Activated CD4-positive, alpha-beta T cell treated with anti-CD3 and anti-CD28 coated beads for 48 hours (primary cell): ENCODE measurements around the gene RABEPK.
"Not testable (repeated sequence)": the region's sequence is repeated elsewhere in the genome, so short reads cannot be mapped to it uniquely, and the experiment has no call there.

Experiments used
- DNase-seq: peaks from one replicate; pipeline ENCODE4 v3.0.0-alpha.2; 2020

RABEPK gene

GRCh38 chr9:125255781-125256391, 55.5 kb downstream of the RABEPK start:
- no peak for DNase-seq

DNA sequence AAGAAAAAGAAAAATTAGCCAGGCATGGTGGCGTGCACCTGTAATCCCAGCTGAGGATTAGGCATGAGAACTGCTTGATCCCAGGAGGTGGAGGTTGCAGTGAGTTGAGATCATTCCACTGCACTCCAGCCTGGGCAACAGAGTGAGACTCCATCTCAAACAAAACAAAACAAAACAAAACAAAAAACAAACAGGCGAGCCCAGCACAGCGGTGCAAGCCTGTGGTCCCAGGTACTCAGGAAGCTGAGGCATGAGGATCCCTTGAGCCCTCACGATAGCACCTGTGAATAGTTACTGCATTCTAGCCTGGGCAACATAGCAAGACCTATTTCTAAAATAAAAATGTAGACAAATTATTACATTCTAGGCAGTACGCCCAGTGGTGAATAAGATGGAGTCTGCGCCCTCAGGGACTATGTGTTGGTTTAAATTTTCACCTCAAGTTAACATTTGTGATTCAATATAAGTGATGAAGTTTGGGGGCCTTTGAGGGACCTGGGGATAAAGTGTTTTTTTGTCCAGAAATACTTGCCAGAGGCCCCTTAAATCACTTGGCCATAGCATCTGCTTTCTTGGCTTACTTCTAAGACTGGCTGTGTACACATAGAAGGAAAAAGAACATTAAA, 57.9 kb downstream of the RABEPK start:
- no peak for DNase-seq

DNA sequence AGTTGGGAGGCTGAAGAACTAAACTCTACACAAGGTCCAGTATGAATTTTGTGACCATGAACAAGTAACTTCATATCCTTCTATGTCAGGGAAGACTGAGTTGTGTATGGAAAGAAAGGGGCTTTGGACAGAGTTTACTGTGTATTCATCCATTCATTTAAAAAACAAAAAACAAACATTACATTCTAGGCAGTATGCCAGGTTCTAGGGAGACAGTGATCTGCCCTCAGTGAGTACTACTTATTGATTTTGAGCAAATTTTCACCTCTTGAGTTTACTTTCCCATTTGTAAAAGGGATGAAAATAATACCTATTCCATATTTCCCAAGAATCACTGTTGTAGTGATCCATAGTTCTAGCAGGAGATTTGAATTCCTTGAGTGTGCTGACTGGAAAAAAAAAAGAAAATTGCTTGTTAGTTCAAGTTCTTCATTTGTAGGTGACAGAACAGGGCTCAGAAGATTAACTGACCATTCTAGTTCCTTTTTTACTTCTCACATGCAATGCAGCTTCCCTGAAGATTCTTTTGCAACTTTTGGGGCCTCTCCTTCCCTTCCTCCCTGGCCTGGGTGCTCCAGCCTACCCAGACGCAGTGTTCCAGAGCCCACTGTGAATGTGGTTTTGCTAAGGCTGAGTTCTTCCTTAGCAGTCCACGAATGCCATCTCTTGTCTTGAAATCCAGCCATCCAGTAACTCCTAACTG, 58.6 kb downstream of the RABEPK start:
- no peak for DNase-seq

- no peak for DNase-seq
Measured at GRCh38 chr9:125260561-125260960, 60.2 kb downstream of the RABEPK start.

GRCh38 chr9:125261501-125262293, 61.4 kb downstream of the RABEPK start, which contains the start of gene GAPVD1:
Gene GAPVD1, plus strand, starts transcription at chr9:125261826. Its CDS starts 37,096 bp downstream, at chr9:125298922.
- DNase-seq, result peak; percentile 91

GRCh38 chr9:125262294-125262991, 62.1 kb downstream of the RABEPK start:
- DNase-seq, result no peak

- DNase-seq, result not testable (repeated sequence)
Measured at GRCh38 chr9:125264068-125264467, 63.7 kb downstream of the RABEPK start.

- no peak for DNase-seq
Measured at GRCh38 chr9:125268394-125269013, 68.2 kb downstream of the RABEPK start.

GRCh38 chr9:125269014-125269397, 68.7 kb downstream of the RABEPK start:
- no peak for DNase-seq

GRCh38 chr9:125271081-125271480, 70.7 kb downstream of the RABEPK start:
- DNase-seq, result no peak

DNA sequence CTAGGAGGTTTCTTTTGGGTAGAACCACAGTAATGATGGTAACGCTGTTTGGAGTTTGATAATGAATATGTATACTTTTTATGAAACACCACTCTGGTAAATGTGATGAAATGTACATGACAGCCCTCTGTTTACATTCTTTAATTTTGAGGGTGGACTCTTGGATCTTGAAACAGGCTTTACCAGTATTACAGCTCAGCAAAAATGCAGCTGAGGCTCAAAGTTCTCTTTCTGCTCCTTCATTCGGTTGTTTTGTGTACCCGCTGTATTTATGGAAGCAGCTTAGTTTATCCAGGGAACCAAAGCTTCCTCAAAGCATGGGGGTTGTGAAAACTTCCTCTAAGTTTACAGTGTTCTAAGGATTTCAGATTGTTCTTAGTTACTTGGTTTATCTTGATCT, 72.4 kb downstream of the RABEPK start:
- no peak for DNase-seq

GRCh38 chr9:125276771-125277170, 76.4 kb downstream of the RABEPK start:
- DNase-seq, result no peak

GRCh38 chr9:125277411-125277810, 77.1 kb downstream of the RABEPK start:
- no peak for DNase-seq

DNA sequence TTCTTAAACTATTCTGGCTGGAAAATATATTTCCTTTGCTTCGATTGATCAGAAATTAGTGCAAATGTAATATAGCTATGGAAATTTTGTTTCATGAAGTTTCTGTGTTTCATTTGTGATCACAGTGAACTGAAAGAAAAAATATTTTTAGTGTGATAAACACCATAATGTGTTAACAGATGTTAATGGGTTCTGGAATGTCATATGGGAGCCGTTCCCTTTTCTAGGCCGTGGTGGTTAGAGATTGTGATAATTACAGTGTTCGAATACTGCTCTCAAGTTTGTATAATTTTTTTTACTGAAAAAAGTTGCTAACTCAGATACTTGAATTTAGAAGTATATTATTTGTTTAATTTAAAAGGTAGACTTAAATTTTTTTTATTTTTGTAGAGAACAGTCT, 80.6 kb downstream of the RABEPK start:
- no peak for DNase-seq
